Fibroblast of skin of right quadriceps (primary cell): ENCODE data around the gene PRAME.
"Not testable (repeated sequence)": the region's sequence is repeated elsewhere in the genome, so short reads cannot be mapped to it uniquely, and the experiment has no call there.

ENCODE experiments used
- DNase-seq: peaks from one replicate; pipeline ENCODE4 v3.0.0-alpha.2; 2013

PRAME gene

DNA sequence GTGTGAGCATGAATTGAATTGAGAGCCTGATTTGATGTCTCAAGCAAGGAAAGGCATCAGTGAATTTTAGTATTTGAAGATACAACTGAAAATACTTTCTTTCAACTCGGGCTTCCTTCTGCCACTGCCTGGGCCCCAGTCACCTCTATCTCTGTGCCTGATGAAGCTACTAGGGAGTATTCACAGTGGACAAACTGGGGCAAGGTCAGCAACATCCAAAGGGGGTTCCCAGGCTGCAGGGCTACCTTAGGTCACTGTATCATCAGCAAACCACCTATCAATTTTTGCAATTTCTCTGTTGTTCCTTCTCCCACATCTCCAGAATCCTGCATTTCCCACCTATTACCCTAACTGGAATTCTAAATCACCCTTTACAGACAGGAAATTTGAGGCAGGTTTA, 10.2 kb downstream of the PRAME start:
- DNase-seq, result no peak

- no peak for DNase-seq
These were observed 10.7 kb downstream of the PRAME start for GRCh38 chr22:22548317-22548716.

GRCh38 chr22:22547692-22548300, 11.3 kb downstream of the PRAME start:
- DNase-seq, result no peak

GRCh38 chr22:22547226-22547625, 11.8 kb downstream of the PRAME start:
- DNase-seq, result no peak

GRCh38 chr22:22546490-22546889, 12.6 kb downstream of the PRAME start:
- DNase-seq, result no peak

- DNase-seq, result no peak
These were observed 14.0 kb downstream of the PRAME start for GRCh38 chr22:22545084-22545483.

DNA sequence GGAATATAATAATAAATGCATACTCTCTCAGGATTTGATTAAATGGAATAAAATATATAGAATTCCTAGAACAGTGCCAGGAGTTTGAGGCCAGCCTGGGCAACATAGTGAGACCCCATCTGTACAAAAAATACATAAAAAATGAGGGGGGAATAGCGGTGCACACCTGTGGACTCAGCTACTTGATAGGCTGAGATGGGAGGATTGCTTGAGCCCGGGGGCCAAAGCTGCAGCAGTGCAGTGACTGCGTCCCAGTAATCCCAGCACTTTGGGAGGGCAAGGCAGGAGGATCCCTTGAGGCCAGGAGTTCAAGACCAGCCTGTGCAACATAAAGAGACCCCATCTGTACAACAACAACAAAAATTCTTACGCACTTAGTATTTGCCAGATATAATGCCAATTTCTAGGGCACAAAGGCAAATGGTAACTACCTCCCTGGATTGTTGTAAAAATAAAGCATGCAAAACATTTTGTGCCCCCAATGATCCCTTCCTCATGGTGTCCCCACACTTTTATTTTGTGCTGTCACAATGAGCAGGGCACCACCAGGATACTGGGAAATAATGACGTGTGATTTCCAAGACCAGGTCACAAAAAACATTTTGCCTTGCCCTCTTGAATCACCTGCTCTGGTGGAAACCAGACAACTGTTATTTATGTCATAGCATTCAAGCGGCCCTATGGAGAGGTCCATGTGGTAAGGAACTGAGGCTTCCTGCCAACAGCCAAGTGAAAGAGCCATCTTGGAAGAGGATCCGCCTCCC, 20.7 kb downstream of the PRAME start:
- no peak for DNase-seq

DNA sequence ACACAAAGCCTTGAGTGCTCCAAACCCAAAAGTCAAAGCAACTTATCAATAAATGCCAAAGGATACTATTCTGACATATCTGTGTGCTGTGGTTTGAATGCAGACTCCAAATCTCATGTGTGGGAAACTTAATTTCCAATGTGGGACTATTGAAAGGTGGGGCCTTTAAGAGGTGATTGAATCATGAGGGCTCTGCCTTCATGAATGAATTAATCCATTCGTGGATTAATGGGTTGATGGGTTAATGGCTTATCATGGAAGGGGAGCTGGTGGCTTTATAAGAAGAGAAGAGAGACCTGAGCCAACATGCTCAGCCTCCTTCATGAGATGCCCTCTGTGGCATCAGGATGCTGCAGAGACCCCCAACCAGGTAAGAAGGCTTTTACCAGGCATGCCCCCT, 22.1 kb downstream of the PRAME start:
- DNase-seq, result no peak

GRCh38 chr22:22536515-22536914, 22.6 kb downstream of the PRAME start:
- no peak for DNase-seq

DNA sequence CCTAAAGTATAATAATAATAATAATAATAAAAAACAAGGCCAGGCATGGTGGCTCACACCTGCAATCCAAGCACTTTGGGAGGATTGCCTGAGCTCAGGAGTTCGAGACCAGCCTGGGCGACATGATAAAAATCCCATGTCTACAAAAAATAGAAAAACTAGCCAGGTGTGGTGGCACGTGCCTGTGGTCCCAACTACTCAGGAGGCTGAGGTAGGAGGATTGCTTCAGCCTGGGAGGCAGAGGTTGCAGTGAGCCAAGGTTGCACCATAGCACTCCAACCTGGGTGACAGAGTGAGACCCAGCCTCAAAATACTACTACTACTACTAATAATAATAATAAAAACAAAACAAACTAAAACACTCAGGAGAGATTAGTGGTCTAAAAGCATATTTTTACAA, 23.4 kb downstream of the PRAME start:
- DNase-seq, result no peak

- DNase-seq, result no peak
These were observed 24.3 kb downstream of the PRAME start for GRCh38 chr22:22534604-22535415.

DNA sequence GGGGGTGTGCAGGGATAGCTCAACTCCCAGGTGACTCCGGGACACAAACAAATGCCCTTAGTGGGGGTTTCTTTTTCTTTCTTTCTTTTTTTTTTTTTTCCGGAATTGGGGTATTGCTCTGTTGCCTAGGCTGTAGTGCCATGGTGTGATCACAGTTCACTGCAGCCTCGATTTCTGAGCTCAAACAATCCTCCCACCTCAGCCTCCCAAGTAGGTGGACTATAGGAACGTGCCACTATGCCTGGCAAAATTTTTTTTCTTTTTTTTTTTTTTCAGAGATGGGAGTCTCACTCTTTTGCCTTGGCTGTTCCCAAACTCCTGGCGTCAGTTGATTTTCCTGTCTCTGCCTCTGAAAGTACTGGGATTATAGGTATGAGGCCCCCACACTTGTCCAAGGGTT, 25.2 kb downstream of the PRAME start:
- DNase-seq, result no peak

- no peak for DNase-seq
These were observed 25.6 kb downstream of the PRAME start for GRCh38 chr22:22533417-22533816.

- not testable (repeated sequence) for DNase-seq
These were observed 26.5 kb downstream of the PRAME start for GRCh38 chr22:22532547-22533071.

- no peak for DNase-seq
These were observed 27.1 kb downstream of the PRAME start for GRCh38 chr22:22531770-22532546.

GRCh38 chr22:22528780-22529179, 30.3 kb downstream of the PRAME start:
- DNase-seq, result no peak

- no peak for DNase-seq
These were observed 31.8 kb downstream of the PRAME start for GRCh38 chr22:22527312-22527711.

DNA sequence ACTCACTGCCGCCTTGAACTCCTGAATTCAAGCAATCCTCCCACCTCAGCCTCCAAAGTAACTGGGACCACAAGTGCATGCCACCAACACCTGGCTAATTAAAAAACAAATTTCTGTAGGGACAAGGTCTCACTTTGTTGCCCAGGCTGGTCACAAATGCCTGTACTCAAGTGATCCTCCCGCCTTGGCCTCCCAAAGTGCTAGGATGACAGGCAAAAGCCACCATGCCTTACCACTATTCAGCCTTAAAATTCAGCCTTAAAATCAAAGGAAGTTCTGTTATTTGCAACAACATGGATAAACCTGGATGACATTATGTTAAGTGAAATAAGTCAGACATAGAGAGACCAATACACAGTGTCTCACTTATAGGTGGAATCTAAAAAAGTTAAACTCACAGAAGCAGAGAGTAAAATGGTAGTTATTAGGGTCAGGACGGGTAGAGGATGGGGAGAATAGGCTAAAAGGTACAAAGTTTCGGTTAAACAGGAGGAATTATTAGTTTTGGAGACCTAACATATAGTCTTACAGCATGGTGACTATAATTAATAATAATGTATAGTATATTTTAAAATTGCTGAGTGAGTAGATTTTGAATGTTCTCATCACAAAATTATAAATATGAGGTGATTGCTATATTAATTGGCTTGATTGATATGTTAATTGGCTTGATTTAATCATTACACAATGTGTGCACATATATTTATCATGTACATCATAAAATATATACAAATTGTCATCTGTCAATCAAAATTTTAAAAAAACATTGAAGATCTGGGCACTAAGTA, 32.7 kb downstream of the PRAME start:
- no peak for DNase-seq

DNA sequence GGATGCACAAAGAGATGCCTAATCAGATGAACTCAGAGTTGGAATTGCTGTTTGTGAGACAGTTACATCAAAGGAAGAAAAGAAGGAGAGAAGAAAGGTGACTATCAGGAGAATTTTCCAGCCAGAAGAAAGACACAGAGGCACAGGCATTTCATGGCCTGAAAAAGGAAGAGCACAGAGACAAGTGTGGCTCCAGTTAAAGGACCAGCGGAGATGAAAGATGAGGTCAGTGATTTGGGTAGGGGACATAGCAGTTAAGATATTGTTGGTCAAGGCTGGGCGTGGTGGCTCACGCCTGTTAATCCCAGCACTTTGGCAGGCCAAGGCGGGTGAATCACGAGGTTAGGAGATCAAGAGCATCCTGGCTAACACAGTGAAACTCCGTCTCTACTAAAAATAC, 35.6 kb downstream of the PRAME start:
- no peak for DNase-seq

DNA sequence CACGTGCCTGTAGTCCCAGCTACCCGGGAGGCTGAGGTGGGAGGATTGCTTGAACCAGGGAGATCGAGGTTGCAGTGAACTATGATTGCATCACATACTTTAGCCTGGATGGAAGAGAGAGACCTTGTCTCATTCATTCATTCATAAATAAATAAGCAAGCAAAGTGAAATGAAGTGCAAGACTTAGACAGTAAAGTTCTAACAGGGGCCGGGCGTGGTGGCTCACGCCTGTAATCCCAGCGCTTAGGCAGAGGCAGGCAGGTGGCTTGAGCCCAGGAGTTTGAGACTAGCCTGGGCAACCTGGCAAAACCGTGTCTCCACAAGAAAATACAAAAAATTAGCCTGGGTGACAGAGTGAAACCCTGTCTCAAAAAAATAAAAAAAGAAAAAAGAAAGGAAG, 37.4 kb downstream of the PRAME start:
- DNase-seq, result no peak

DNA sequence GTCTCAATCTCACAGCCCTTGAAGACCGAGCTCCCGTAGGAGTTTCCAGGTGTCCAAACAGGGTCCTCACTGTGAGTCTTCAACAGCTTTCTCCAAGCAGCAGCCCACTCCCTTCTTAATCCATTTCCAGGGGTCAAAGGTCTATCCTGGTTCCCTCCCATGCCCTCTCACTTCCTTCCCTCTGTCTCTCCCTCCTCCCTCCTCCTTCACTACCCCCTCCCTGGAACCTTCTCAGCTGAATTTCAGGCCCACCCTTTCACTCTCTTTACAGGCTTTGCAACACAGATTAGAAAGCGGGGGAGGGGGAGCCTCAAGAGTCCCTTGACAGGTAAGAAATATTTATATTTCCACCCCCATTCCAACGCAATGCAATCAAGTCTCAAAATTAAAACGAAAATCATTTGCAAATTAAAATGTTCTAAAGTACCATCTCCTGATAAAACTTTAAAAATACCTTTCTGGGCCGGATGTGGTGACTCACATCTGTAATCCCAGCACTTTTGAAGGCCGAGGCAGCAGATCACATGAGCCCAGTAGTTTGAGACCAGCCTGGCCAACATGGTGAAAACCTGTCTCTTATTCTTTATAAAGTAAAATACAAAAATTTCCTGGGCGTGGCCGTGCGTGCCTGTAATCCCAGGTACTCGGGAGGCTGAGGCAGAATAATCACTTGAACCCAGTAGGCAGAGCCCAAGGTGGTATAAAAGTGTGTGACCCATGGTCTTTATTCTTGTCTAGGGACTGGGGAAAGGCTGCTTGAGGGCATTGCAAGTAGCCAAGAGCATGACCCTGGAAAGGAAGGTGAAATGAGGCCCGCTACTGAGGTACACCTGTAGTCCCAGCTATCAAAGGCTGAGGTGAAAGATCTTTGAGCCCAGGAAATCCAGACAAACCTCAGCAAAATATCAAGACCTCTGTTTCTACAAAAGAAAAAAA, 38.1 kb downstream of the PRAME start:
- no peak for DNase-seq
